Stimulated activated CD8-positive, alpha-beta memory T cell treated with anti-CD3 and anti-CD28 coated beads, Interleukin-4, amount 100 ng/mL, for 1 hour (primary cell): ENCODE measurements around the gene C19orf73.
A peak's percentile ranks its signal among the peaks of the same experiment; 100 is the strongest.
"Not testable (repeated sequence)": the region's sequence is repeated elsewhere in the genome, so short reads cannot be mapped to it uniquely, and the experiment has no call there.

Experiments used
- DNase-seq, 2 donors: peaks; one replicate each; pipeline ENCODE4 v3.0.0-alpha.2; 2020; ENCODE audit warnings: low read depth in 2 of 2, low spot score in 1 of 2

C19orf73 gene

DNA sequence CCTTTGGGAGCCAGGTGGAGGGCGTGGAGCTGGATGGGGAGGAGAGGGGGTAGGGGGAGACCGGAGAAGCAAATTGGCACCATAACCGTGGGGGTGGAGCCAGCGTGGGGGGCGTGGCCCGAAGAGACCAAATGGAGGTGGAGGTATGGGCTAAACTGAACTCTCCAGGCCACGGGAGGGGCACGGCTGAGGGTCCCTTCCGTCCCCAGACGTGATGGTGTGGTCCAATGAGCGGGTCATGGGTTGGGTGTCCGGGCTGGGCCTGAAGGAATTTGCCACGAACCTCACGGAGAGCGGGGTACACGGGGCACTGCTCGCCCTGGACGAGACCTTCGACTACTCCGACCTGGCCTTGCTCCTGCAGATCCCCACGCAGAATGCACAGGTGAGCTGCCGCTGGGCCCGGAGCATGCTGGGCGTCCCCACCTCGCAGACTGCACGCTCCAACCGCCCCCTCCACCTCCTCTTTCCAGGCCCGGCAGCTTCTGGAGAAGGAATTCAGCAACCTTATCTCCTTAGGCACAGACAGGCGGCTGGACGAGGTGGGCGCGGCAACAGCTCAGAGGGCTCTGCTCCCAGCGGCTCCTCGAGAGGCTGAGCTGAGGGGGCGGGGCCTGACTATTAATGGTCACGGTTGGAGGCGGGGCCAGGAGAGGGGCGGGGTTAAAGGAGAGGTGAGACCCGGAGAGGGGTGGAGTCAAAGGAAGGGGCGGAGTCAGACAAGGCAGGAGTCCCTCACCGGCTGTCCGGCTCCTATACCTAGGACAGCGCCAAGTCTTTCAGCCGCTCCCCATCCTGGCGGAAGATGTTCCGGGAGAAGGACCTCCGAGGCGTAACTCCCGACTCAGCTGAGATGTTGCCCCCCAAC is 30.1 kb upstream of the C19orf73 start:
- DNase-seq, result peak in 1 of 2 donors; percentile 57

DNA sequence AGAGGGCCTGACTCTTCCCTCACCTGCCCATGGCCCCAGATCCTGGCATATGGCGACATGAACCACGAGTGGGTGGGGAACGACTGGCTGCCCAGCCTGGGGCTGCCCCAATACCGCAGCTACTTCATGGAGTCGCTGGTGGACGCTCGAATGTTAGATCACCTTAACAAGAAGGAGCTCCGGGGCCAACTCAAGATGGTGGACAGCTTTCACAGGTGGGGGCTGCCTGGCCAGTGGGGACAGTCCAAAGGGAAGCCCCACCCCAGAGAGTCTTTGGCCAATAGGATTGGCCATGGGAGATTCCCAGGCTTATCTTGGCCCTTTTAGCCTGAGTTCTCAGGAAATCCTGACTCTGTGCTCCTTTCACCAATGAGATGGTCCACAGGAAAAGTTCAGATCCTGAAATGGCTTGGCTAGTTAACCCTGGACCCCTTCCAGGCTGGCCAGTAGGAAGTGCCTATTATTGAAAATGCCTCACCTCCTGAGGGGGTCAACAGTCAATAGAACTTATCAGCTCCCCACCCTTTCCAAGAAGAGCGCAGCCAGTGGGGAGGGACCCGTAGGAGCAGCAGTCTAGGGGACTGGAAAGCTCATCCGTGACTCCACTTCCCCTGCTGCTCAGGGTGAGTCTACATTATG is 29.2 kb upstream of the C19orf73 start:
- DNase-seq, result no peak

DNA sequence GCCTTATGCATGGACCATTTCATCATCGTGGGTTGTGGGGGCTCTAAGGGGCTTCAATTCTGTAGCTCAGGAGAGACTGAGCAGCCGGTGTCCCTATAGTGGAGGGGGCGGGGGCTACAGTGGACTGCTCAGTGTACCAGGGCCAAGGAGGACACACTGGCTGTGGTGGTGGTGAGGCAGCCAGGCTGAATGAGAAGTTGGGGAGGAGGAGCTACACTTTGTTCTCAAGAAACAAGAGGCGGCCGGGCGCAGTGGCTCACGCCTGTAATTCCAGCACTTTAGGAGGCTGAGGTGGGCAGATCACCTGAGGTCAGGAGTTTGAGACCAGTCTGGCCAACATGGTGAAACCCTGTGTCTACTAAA is 27.4 kb upstream of the C19orf73 start:
- not testable (repeated sequence) for DNase-seq

DNA sequence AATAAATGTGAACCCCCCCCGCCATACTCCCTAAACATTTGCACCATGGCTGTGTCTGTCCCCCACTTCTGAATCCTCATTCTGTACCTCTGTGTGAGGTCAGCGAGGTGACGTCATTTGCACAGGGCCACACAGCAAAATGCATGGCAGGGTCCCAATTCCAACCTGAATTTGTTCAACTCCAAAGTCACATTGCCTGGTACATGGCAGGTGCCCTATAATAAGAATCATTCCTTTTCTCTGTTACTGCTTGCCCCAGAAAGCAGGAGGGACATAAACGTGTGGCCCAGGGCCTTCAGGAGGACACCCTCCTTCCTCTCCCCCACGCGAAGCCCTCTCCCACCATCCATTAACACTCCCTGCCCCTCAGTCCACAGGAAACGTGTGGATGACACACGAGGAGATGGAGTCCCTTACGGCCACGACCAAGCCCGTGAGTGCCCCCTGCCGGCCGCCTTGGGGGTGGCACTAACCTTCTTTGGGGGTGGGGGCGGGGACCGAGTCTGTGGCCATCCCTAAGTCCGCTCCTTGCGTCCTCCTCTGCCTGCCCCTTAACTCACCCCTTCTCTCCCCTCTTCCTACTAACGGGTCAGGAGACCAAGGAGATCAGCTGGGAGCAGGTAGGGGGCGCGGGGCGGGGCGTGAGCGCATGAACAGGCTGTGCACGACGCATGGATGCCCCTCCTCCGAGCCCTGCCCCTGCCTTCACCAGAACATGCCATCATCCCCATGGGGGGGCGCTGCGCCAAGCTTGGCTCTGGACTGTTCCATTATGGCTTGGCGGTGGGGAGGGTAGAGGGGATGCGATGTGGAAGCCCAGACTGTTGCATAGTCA is 26.8 kb upstream of the C19orf73 start:
- peak; percentile 55 to 57 for DNase-seq

DNA sequence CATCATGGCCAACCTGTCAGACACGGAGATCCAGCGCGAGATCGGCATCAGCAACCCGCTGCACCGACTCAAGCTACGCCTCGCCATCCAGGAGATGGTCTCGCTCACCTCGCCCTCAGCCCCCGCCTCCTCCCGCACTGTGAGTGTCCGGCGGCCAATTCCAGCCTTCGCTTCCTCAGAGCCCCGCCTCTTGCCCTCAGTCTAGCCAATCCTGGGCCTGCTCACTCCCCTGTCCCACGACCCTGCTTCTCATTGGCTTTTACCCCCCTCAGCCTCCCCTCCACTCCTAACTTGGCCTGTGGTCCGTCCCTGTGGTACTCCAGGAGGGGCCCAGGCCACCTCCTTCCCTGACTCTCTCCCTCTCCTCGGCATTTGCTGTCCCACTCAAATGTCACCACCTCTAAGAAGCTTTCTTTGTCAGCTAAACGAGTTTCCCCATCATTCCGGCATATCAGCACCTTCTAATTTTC is 24.0 kb upstream of the C19orf73 start:
- peak in 1 of 2 donors; percentile 23 for DNase-seq

DNA sequence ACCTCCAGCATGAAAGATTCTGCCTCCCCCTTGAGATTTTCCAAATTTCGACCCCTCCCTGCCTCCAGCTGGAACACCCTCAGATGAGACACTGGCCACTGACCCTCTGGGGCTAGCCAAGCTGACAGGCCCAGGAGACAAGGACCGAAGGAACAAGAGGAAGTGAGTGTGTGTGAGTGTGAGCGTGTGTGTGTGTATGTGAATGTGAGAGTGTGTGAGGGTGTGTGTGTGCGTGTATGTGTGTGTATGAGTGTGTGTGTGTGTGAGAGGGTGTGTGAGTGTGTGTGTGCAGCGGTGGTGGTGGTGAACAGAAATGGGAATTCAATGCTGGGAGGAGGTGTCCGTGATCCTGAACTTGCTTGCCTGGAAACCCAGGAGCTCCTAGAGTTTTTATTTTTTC is 22.4 kb upstream of the C19orf73 start:
- no peak for DNase-seq

DNA sequence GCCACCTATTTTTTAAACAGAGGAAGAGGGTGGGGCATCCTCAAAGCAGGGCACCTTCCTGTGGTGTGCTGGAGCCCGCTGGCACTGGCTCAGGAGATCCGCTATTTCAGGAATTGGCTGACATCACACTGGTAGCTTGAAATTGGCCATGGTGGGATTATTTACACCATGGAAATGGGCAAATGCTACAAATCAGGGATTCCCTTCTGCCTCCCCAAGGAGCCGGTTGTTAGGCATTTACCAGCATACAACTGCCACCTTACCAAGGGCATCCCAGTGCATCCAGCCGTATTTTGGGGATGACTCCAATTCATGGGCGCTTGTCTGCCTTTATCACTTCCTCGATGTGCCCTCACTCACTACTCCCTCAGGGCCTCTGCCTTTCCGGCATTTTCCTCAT is 22.0 kb upstream of the C19orf73 start:
- no peak for DNase-seq

DNA sequence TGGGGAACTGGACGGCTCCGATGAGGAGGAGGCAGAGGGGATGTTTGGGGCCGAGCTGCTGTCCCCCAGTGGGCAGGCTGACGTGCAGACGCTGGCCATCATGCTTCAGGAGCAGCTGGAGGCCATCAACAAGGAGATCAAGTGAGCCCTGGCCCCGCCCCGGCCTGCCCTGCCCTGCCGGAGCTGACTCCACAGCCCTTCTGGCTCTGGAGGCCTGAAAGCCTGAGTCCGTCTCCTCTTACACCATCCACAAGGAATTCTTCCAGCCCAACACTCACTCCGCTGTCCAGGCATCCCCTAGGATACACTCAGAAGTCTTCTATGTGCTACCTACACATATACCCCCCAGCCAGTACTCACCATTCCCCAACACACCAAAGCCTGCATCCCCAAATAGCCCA is 17.8 kb upstream of the C19orf73 start:
- DNase-seq, result no peak

DNA sequence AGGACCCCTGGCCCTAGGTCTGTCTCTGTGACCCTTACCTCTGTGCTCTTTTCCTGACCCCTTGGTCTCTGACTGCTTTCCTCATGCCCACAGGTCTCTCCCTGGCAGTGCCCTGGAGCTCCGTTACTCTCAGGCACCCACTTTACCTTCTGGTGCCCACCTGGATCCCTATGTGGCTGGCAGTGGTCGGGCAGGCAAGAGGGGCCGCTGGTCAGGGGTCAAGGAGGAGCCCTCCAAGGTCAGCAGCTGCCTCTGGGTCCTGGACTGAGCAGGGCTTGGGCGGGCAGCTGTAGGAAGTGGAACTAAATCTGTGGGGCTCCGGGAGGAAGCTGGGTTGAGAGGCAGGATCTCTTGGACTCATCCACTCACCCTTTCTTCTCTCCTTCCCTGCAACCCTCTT is 16.7 kb upstream of the C19orf73 start:
- DNase-seq, result no peak

DNA sequence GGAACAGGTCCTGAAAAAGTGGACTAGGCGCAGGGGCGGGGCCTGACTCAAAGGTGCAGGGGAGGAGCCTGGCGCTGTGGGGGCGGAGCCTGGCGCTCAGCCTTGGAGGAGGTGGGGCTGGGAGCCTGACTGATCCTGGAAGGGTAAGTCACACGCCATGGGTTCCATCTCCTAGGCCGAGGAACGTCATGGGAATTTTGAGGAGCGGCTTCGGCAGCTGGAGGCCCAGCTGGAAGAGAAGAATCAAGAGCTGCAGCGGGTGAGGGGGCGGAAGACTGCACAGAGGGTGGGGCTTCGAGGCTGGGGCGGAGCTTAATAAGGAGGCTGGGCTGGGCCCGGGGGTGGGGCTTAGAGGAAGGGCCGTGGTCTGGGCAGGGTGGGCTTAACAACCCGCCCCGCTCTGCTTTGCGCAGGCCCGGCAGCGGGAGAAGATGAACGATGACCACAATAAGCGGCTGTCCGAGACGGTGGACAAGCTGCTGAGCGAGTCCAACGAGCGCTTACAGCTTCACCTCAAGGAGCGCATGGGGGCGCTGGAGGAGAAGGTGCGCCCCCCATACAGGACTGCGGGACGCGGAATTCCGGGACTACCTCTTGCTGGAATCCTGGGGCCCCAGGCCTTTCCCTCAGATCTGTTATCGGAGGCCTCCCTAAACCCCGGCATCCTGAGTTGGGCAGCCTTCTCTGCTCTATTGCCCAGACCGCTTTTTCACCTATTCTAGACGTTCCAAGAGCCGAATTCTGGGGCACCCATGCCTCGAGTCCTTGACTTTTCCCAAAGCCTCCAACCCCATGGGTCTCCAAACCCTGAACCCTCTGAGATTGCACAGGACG is 14.9 kb upstream of the C19orf73 start:
- no peak for DNase-seq

DNA sequence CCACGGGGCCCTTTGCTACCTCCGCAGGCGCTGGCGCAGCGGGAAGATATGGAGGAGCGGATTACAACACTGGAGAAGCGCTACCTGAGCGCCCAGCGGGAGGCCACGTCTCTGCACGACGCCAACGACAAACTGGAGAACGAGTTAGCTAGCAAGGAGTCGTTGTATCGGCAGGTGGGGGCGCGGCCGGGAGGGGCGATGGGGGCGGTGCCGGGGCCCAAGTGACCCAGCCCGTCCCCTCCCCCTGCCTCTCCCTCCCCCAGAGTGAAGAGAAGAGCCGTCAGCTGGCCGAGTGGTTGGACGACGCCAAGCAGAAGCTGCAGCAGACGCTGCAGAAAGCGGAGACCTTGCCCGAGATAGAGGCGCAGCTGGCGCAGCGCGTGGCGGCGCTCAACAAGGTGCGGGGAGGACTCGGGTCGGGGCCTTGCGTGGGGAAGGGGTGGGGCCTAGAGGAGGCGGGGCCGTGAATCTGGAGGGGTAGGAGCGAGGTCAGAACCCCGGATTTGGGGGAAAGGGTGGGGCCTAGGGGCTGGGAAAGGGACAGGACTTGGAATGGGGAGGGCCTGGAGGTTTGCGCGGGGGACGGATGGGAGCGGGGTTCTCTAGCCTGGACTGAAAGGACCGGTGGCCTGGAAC is 14.1 kb upstream of the C19orf73 start:
- DNase-seq, result no peak

DNA sequence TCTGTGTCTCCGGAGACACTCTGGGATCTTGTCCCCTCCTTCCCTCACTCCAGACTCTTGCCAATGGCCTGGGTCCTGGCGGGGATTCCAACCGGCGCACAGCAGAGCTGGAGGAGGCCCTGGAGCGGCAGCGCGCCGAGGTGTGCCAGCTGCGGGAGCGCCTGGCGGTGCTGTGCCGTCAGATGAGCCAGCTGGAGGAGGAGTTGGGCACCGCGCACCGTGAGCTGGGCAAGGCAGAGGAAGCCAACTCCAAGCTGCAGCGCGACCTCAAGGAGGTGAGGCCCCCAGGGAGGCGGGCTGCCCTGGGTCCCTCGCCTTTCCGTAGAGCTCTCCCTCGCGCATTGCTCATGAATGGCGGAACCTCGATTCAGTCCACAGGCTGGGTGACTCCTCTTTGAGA is 11.4 kb upstream of the C19orf73 start:
- DNase-seq, result no peak

DNA sequence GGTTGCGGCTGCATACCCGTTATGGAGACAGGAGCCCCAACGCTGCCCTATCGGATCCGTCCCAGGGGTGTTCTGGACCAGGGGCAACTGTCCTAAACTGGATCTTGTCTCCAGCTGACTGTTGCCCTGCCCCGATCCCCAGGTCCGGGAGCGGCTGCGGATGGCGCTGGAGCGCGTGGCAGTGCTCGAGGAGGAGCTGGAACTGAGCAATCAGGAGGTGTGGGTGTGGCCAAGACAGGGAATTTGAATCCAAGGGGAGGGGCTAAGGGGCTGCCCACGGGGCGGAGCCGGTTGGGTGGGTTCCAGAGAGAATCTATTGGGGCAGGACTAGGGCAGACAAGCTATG is 10.3 kb upstream of the C19orf73 start:
- no peak for DNase-seq

DNA sequence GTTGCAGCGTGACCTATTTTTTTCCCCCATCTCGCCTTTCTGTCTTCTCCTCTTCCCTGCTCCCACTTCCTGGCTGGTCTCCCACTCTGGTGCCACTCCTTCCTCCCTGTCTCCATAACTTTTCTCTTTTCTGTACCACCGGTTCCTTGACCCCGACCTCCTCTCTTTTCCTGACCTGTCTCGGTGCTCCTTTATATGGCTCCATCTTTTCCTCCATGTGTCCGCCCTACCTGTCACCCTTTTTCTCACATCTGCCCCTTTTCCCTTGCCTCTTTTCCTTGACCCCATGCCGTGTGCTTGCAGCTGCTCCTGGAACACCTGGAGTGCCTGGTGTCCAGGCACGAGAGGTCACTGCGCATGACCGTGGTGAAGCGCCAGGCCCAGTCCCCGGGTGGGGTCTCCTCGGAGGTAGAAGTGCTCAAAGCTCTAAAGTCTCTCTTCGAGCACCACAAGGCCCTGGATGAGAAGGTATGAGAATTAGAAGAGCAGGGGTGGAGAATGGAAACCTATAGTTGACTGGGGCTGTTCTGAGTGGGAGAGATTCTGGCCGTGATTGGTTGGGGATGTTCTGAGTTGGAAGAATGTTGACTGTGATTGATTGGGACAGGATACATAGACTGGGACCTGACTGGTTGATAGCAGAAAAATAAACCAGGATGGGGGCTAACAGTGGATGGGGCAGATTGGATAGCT is 9.7 kb upstream of the C19orf73 start:
- no peak for DNase-seq

DNA sequence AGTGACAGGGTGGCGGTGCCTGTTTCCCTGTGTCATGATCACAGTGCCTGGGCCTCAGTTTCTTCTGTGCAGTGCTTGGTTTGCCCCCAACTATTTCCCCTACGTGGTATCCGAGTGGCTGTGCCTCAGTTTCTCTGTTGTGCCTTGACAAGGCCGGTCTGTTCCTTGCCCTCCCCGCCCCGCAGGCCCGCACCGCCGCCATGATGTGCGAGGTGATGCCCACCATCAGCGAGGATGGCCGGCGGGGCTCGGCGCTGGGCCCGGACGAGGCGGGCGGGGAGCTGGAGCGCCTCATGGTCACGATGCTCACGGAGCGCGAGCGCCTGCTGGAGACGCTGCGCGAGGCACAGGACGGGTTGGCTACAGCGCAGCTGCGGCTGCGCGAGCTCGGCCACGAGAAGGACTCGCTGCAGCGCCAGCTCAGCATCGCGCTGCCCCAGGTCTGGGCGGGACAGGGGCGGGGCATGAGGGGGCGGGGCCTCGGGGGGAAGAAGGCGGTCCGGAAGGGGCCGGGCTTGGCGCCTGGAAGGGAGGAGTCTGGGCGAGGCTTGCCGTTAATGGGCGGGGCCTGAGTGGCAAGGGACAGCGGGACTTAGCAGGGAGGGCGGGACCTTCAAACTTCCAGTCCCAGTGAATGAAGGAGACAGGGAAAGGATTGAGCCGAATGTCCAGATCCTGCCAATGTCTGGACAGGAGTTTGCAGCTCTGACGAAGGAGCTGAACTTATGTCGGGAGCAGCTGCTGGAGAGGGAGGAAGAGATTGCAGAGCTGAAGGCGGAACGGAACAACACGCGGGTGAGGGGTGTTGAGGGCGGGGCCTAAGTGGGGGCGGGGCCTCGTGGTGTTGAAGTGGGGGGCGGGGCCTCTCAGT is 9.0 kb upstream of the C19orf73 start:
- peak; percentile 79 to 86 for DNase-seq

DNA sequence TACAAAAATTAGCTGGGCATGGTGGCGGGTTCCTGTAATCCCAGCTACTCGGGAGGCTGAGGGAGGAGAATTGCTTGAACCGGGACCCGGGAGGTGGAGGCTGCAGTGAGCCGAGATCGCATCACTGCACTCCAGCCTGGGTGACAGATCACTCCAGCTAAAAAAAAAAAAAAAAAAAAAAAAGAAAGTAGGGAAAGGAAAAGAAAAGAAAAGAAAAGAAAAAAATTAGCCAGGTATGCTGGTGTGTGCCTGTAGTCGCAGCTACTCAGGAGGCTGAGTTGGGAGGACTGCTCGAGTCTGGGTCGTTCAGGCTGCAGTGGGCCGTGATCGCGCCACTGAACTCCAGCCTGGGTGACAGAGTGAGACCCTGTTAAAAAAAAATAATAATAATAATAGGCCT is 8.3 kb upstream of the C19orf73 start:
- not testable (repeated sequence) for DNase-seq

DNA sequence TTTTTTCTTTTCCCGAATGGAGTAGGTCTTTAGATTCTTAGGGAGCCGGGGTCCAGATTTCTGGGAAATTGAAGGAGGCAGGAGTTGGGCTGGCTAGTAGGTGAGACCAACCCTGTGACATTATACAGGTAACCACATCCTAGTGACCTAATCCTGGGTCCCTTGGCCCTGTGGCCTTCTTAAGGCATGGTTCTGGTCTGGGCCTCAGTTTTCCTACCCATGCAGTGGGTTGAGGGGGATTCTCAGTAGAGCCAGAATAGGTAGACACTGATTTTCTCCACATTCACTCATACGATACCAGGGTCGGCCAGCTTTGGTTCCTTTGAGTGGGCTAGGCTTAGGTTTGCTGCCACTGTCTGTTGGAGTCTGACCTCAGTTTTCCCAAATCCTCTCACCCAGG is 7.6 kb upstream of the C19orf73 start:
- DNase-seq, result no peak

DNA sequence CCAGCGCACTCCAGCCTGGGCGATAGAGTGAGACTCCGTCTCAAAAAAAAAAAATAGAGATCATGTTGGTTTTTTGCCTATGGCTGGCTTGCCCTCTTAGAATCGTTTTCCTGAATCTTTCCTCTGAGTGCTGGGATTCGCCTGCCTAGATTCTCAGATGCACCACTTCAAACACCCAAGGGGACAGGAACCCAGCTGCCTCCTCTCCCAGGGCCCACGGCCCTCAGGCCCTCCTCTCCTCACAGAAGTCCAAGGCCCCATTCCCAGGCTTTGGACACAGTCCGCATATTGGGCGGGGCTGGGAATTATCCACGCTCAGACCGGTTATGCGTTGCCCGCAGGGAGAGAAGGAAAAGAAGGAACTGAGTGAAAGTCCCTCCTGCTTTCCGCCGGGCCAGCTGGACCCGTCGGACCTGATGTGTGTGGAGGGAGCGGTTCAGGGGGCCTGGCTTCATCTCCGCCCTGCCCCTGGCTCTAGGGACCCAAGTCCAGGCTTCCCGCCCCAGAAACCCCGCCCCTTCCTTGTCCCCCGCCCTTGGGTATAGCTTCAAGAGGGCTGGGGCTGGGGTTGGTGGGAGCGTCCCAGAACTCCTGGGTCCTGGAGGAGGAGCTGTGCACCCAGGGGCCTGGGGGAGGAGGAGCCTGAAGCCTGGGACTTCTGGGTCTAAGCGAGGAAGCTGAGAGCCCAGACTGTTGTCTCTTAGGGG is 6.2 kb upstream of the C19orf73 start:
- DNase-seq, result no peak
